ENCODE data around the gene MFAP4.
A peak's percentile ranks its signal among the peaks of the same experiment; 100 is the strongest.
"Not testable (repeated sequence)": the region's sequence is repeated elsewhere in the genome, so short reads cannot be mapped to it uniquely, and the experiment has no call there.

The MFAP4 gene

GRCh38 chr17:19361944-19362276 lies 25.1 kb downstream of the MFAP4 start:
- Mint-ChIP-seq H3K4me1 (peaks cover 15% of the 10 kb centered on the region), H3K27me3 (peaks cover 8% of the 10 kb centered on the region)

GRCh38 chr17:19361326-19361725 lies 25.7 kb downstream of the MFAP4 start:
- ATAC-seq = no peak
- Mint-ChIP-seq H3K4me3 (peak overlapping the region; percentile 10), H3K36me3 (no peaks in the 10 kb centered on the region), H3K27ac (no peak overlapping the region), H3K4me1 (peaks cover 15% of the 10 kb centered on the region), H3K27me3 (peaks cover 8% of the 10 kb centered on the region), H3K9me3 (no peaks in the 10 kb centered on the region)

More at GRCh38 chr17:19361944-19362276, 25.1 kb downstream of the MFAP4 start:
- Mint-ChIP-seq H3K4me3 (peak overlapping the region; percentile 84), H3K27ac (no peak overlapping the region), H3K9me3 (no peaks in the 10 kb centered on the region), H3K36me3 (no peaks in the 10 kb centered on the region)
- no peak for ATAC-seq

- Mint-ChIP-seq H3K4me3 (no peak overlapping the region), H3K36me3 (no peaks in the 10 kb centered on the region), H3K4me1 (peaks cover 15% of the 10 kb centered on the region), H3K27me3 (peaks cover 8% of the 10 kb centered on the region), H3K27ac (no peak overlapping the region), H3K9me3 (no peaks in the 10 kb centered on the region)
- ATAC-seq = no peak
Measured at GRCh38 chr17:19360772-19361171, 26.2 kb downstream of the MFAP4 start.

GRCh38 chr17:19359856-19360255 lies 27.1 kb downstream of the MFAP4 start:
- no peaks in the 10 kb centered on the region for H3K36me3 Mint-ChIP-seq
- ATAC-seq = no peak
- H3K4me3 Mint-ChIP-seq = no peak overlapping the region
- H3K9me3 Mint-ChIP-seq = no peaks in the 10 kb centered on the region
- H3K27ac Mint-ChIP-seq = no peak overlapping the region
- peaks cover 15% of the 10 kb centered on the region for H3K4me1 Mint-ChIP-seq
- peaks cover 8% of the 10 kb centered on the region for H3K27me3 Mint-ChIP-seq

- Mint-ChIP-seq H3K4me3 (no peak overlapping the region), H3K27ac (no peak overlapping the region), H3K9me3 (no peaks in the 10 kb centered on the region), H3K4me1 (peaks cover 15% of the 10 kb centered on the region), H3K27me3 (peaks cover 8% of the 10 kb centered on the region), H3K36me3 (no peaks in the 10 kb centered on the region)
- ATAC-seq = no peak
Measured at GRCh38 chr17:19359151-19359550, 27.8 kb downstream of the MFAP4 start.

GRCh38 chr17:19357761-19358160 lies 29.2 kb downstream of the MFAP4 start:
- H3K36me3 Mint-ChIP-seq = no peaks in the 10 kb centered on the region

GRCh38 chr17:19357351-19357750 lies 29.6 kb downstream of the MFAP4 start:
- H3K27ac Mint-ChIP-seq = no peak overlapping the region
- H3K9me3 Mint-ChIP-seq = no peaks in the 10 kb centered on the region
- H3K4me1 Mint-ChIP-seq = peaks cover 11% of the 10 kb centered on the region
- peaks cover 8% of the 10 kb centered on the region for H3K27me3 Mint-ChIP-seq
- no peak for ATAC-seq
- H3K4me3 Mint-ChIP-seq = no peak overlapping the region
- no peaks in the 10 kb centered on the region for H3K36me3 Mint-ChIP-seq

More at GRCh38 chr17:19357761-19358160, 29.2 kb downstream of the MFAP4 start:
- ATAC-seq = no peak
- Mint-ChIP-seq H3K27ac (no peak overlapping the region), H3K9me3 (no peaks in the 10 kb centered on the region), H3K4me3 (no peak overlapping the region), H3K4me1 (peaks cover 11% of the 10 kb centered on the region), H3K27me3 (peaks cover 8% of the 10 kb centered on the region)

GRCh38 chr17:19354748-19355147 lies 32.2 kb downstream of the MFAP4 start:
- Mint-ChIP-seq H3K27ac (no peak overlapping the region), H3K27me3 (peaks cover 8% of the 10 kb centered on the region), H3K4me1 (no peaks in the 10 kb centered on the region), H3K9me3 (no peaks in the 10 kb centered on the region), H3K4me3 (no peak overlapping the region), H3K36me3 (no peaks in the 10 kb centered on the region)
- ATAC-seq = no peak

- not testable (repeated sequence) for H3K36me3 Mint-ChIP-seq, H3K9me3 Mint-ChIP-seq, H3K4me3 Mint-ChIP-seq, H3K27ac Mint-ChIP-seq, H3K4me1 Mint-ChIP-seq, ATAC-seq, H3K27me3 Mint-ChIP-seq
Measured at GRCh38 chr17:19353401-19353800, 33.6 kb downstream of the MFAP4 start.

GRCh38 chr17:19348806-19349205 lies 38.2 kb downstream of the MFAP4 start:
- no peaks in the 10 kb centered on the region for H3K27me3 Mint-ChIP-seq
- no peaks in the 10 kb centered on the region for H3K36me3 Mint-ChIP-seq
- no peaks in the 10 kb centered on the region for H3K9me3 Mint-ChIP-seq
- no peak overlapping the region for H3K4me3 Mint-ChIP-seq
- no peak for ATAC-seq
- no peak overlapping the region for H3K27ac Mint-ChIP-seq
- peaks cover 17% of the 10 kb centered on the region for H3K4me1 Mint-ChIP-seq

GRCh38 chr17:19348081-19348650 lies 38.8 kb downstream of the MFAP4 start:
- no peak for ATAC-seq
- Mint-ChIP-seq H3K4me1 (peaks cover 17% of the 10 kb centered on the region), H3K36me3 (no peaks in the 10 kb centered on the region), H3K27me3 (no peaks in the 10 kb centered on the region), H3K4me3 (no peak overlapping the region), H3K9me3 (no peaks in the 10 kb centered on the region), H3K27ac (no peak overlapping the region)

GRCh38 chr17:19347323-19348080 lies 39.5 kb downstream of the MFAP4 start:
- no peaks in the 10 kb centered on the region for H3K9me3 Mint-ChIP-seq
- no peaks in the 10 kb centered on the region for H3K36me3 Mint-ChIP-seq
- H3K27ac Mint-ChIP-seq = peak overlapping the region; percentile 18
- H3K4me1 Mint-ChIP-seq = peaks cover 17% of the 10 kb centered on the region
- ATAC-seq = peak; percentile 50
- H3K27me3 Mint-ChIP-seq = no peaks in the 10 kb centered on the region
- no peak overlapping the region for H3K4me3 Mint-ChIP-seq

- H3K27me3 Mint-ChIP-seq = peaks cover 8% of the 10 kb centered on the region
- peaks cover 17% of the 10 kb centered on the region for H3K4me1 Mint-ChIP-seq
- ATAC-seq = peak; percentile 74
- H3K36me3 Mint-ChIP-seq = no peaks in the 10 kb centered on the region
- no peak overlapping the region for H3K4me3 Mint-ChIP-seq
- peak overlapping the region; percentile 18 for H3K27ac Mint-ChIP-seq
- H3K9me3 Mint-ChIP-seq = no peaks in the 10 kb centered on the region
Measured at GRCh38 chr17:19346351-19347255, 40.4 kb downstream of the MFAP4 start.

- Mint-ChIP-seq H3K4me1 (peaks cover 17% of the 10 kb centered on the region), H3K27me3 (peaks cover 16% of the 10 kb centered on the region), H3K36me3 (no peaks in the 10 kb centered on the region), H3K27ac (no peak overlapping the region), H3K4me3 (no peak overlapping the region), H3K9me3 (no peaks in the 10 kb centered on the region)
- ATAC-seq = no peak
Measured at GRCh38 chr17:19345486-19346350, 41.3 kb downstream of the MFAP4 start.

GRCh38 chr17:19345067-19345460 lies 41.9 kb downstream of the MFAP4 start:
- no peak overlapping the region for H3K4me3 Mint-ChIP-seq
- H3K27ac Mint-ChIP-seq = no peak overlapping the region
- no peak for ATAC-seq
- H3K27me3 Mint-ChIP-seq = peaks cover 16% of the 10 kb centered on the region
- H3K36me3 Mint-ChIP-seq = no peaks in the 10 kb centered on the region
- H3K4me1 Mint-ChIP-seq = peaks cover 17% of the 10 kb centered on the region
- no peaks in the 10 kb centered on the region for H3K9me3 Mint-ChIP-seq

Data from stimulated activated memory B cell treated with anti-CD40 and anti-IgM and Interleukin-4, amounts not matched to agents 10 μg/mL and 1 μg/mL and 100 μg/mL, for 72 hours (primary cell).